Measurements from ENCODE around the gene TSPO. TPM values are rescaled to one million over a fixed set of nuclear protein-coding genes. Genes with fewer than 3 reads are reported as not detected.

Gene TSPO
- total RNA-seq, 1 donor = 222 TPM

GRCh38 chr22:43179911-43180195 lies 28.5 kb downstream of the TSPO start:
- TF ChIP-seq CTCF (IDR thresholded peaks at IDR 0.05; ENCODE audit: insufficient read depth, low read length) = no peak
- no peak for DNase-seq (ENCODE audit: low read depth)
- no peak overlapping the region for H3K4me3 ChIP-seq (ENCODE audit: low read depth, low read length)

- H3K4me3 ChIP-seq (ENCODE audit: low read depth, low read length) = no peak overlapping the region
- TF ChIP-seq CTCF (IDR thresholded peaks at IDR 0.05; ENCODE audit: insufficient read depth, low read length) = no peak
- DNase-seq (ENCODE audit: low read depth) = no peak
Measured at GRCh38 chr22:43180670-43181069, 29.3 kb downstream of the TSPO start.

GRCh38 chr22:43181321-43182076 lies 30.1 kb downstream of the TSPO start:
- no peak for TF ChIP-seq CTCF (IDR thresholded peaks at IDR 0.05; ENCODE audit: insufficient read depth, low read length)
- H3K4me3 ChIP-seq (ENCODE audit: low read depth, low read length) = no peak overlapping the region
- no peak for DNase-seq (ENCODE audit: low read depth)

GRCh38 chr22:43182118-43182517 lies 30.8 kb downstream of the TSPO start:
- H3K4me3 ChIP-seq (ENCODE audit: low read depth, low read length) = no peak overlapping the region
- DNase-seq (ENCODE audit: low read depth) = no peak
- TF ChIP-seq CTCF (IDR thresholded peaks at IDR 0.05; ENCODE audit: insufficient read depth, low read length) = no peak

GRCh38 chr22:43182726-43183125 lies 31.4 kb downstream of the TSPO start:
- no peak for TF ChIP-seq CTCF (IDR thresholded peaks at IDR 0.05; ENCODE audit: insufficient read depth, low read length)
- H3K4me3 ChIP-seq (ENCODE audit: low read depth, low read length) = no peak overlapping the region
- DNase-seq (ENCODE audit: low read depth) = no peak

GRCh38 chr22:43183496-43184277 lies 32.3 kb downstream of the TSPO start:
- DNase-seq (ENCODE audit: low read depth) = peak; percentile 40
- H3K4me3 ChIP-seq (ENCODE audit: low read depth, low read length) = no peak overlapping the region
- no peak for TF ChIP-seq CTCF (IDR thresholded peaks at IDR 0.05; ENCODE audit: insufficient read depth, low read length)

Measured in fibroblast of the aortic adventitia (primary cell).